ENCODE measurements around the gene FCHO1.

DNA sequence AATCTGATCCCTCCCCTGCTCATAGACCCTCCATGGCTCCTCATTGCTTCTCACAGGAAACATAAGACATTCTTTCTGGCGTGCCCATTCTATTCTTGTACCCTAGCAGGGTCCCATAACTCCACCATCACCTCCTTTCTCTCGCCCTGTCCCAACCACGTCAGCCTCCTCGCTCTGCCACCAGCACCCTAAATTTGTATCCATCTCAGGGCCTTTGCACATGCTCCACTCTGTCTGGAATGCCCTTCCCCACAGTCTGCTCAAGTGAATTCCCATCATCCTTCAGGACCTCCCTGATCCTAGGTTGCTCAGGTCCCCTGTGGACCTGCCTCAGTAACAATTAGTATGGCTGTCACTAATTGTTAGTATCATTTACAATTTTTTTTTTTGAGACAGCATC is 54.1 kb downstream of the FCHO1 start:
- TF ChIP-seq RAD21 (IDR thresholded peaks at IDR 0.05) (no peak), FOXA1 (IDR thresholded peaks at IDR 0.05) (no peak), NR2F2 (IDR thresholded peaks at IDR 0.05) (no peak), TAF1 (conservative IDR thresholded peaks at IDR 0.05) (no peak), YY1 (IDR thresholded peaks at IDR 0.05) (no peak)
- TF ChIP-seq, protein P1, sequence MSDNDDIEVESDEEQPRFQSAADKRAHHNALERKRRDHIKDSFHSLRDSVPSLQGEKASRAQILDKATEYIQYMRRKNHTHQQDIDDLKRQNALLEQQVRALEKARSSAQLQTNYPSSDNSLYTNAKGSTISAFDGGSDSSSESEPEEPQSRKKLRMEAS (IDR thresholded peaks at IDR 0.05), result no peak
- TF ChIP-seq, protein P2, sequence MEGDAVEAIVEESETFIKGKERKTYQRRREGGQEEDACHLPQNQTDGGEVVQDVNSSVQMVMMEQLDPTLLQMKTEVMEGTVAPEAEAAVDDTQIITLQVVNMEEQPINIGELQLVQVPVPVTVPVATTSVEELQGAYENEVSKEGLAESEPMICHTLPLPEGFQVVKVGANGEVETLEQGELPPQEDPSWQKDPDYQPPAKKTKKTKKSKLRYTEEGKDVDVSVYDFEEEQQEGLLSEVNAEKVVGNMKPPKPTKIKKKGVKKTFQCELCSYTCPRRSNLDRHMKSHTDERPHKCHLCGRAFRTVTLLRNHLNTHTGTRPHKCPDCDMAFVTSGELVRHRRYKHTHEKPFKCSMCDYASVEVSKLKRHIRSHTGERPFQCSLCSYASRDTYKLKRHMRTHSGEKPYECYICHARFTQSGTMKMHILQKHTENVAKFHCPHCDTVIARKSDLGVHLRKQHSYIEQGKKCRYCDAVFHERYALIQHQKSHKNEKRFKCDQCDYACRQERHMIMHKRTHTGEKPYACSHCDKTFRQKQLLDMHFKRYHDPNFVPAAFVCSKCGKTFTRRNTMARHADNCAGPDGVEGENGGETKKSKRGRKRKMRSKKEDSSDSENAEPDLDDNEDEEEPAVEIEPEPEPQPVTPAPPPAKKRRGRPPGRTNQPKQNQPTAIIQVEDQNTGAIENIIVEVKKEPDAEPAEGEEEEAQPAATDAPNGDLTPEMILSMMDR (IDR thresholded peaks at IDR 0.05; ENCODE audit: low read depth, low read length, missing input control), result no peak
